ENCODE results near the gene PGAM4. TPM values are rescaled to one million over a fixed set of nuclear protein-coding genes. Genes with fewer than 3 reads are reported as not detected.

The PGAM4 gene
- total RNA-seq (not detected), polyA plus RNA-seq (not detected), total RNA-seq (0 to 0.49 (median 0) reads per million in 6 experiments)

DNA sequence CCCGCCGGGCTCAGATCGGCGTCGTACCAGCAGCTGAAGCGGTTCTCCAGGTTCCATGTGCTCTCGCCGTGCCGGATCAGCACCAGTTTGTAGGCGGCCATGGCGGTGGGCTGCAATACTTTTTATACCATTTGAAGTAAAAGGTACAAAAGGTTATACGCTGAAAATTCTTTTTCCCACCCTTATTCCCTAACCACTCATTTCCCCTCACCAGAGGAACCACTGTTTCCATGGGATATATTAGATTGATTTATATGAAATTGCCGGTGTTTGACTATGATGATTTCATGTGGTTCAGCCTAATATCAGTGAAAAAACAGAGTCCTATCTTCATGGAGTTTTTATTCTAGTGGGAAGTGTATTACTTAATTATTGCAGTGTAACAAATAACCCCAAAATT lies at the start of gene PGAM4:
Gene PGAM4, minus strand, starts transcription at position 101 of the 400 bp plus-strand sequence. Its CDS starts 0 bp downstream, at position 101.
- Mint-ChIP-seq H3K4me3 (no peak within 1 kb of the TSS), H3K36me3 (peaks cover 5 to 33% (median 7%) of the 10 kb centered on the region in 3 donors), H3K27ac (peak within 1 kb of the TSS in 1 of 10 donors; percentile 56), H3K9me3 (peaks cover 0 to 7% (median 0%) of the 10 kb centered on the region in 9 donors), H3K4me1 (peaks cover 4 to 9% (median 6%) of the 10 kb centered on the region in 4 donors), H3K27me3 (no peaks in the 10 kb centered on the region)
- no peak for ATAC-seq
- no peak for DNase-seq
- POLR2A ChIA-PET = no interaction called here

- Mint-ChIP-seq H3K36me3 (peaks cover 5 to 27% (median 7%) of the 10 kb centered on the region in 3 donors), H3K4me1 (no peaks in the 10 kb centered on the region), H3K9me3 (no peaks in the 10 kb centered on the region), H3K27ac (no peak overlapping the region), H3K4me3 (no peak overlapping the region), H3K27me3 (no peaks in the 10 kb centered on the region)
- no peak for DNase-seq
- no peak for ATAC-seq
- POLR2A ChIA-PET = no interaction called here
Observed at GRCh38 chrX:78011846-78012245, 42.4 kb upstream of the PGAM4 start.

GRCh38 chrX:77979870-77980269 lies 10.4 kb upstream of the PGAM4 start:
- Mint-ChIP-seq H3K27me3 (no peaks in the 10 kb centered on the region), H3K27ac (no peak overlapping the region), H3K36me3 (peaks cover 0 to 29% (median 11%) of the 10 kb centered on the region in 3 donors), H3K9me3 (no peaks in the 10 kb centered on the region), H3K4me1 (peaks cover 0 to 3% (median 0%) of the 10 kb centered on the region in 4 donors), H3K4me3 (no peak overlapping the region)
- ATAC-seq (no peak), DNase-seq (no peak)
- POLR2A ChIA-PET = no interaction called here

GRCh38 chrX:77977518-77977917 lies 8.1 kb upstream of the PGAM4 start:
- Mint-ChIP-seq H3K9me3 (no peaks in the 10 kb centered on the region), H3K36me3 (peaks cover 0 to 45% (median 12%) of the 10 kb centered on the region in 3 donors), H3K4me3 (no peak overlapping the region), H3K27ac (no peak overlapping the region), H3K4me1 (peaks cover 0 to 3% (median 0%) of the 10 kb centered on the region in 4 donors), H3K27me3 (no peaks in the 10 kb centered on the region)
- POLR2A ChIA-PET = no interaction called here
- DNase-seq = no peak
- no peak for ATAC-seq

DNA sequence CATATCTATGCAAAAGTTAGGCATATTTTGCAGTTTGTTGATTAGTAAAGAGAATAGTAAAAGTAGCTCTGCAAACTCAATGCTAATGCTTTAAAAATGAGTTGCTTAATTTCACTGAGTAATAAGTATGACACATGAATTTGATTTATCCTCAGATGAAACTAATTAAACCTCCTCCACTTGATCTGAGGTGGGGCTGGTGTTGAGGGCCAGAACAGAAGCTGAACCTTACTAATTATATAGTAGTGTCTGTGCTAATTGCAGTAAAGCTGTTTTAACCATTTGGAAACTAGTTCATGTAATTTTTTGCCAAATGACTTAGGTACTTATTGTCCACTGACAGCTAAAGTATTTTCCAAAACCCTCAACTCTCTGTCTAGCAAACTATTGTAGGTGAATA lies 7.7 kb upstream of the PGAM4 start:
- ATAC-seq (no peak), DNase-seq (no peak)
- no peak overlapping the region for H3K4me3 Mint-ChIP-seq
- no peak overlapping the region for H3K27ac Mint-ChIP-seq
- POLR2A ChIA-PET = no interaction called here
- H3K4me1 Mint-ChIP-seq = peaks cover 0 to 3% (median 0%) of the 10 kb centered on the region in 4 donors
- H3K36me3 Mint-ChIP-seq = peaks cover 0 to 50% (median 12%) of the 10 kb centered on the region in 3 donors
- no peaks in the 10 kb centered on the region for H3K27me3 Mint-ChIP-seq
- H3K9me3 Mint-ChIP-seq = no peaks in the 10 kb centered on the region

- H3K27ac Mint-ChIP-seq = no peak overlapping the region
- no peaks in the 10 kb centered on the region for H3K9me3 Mint-ChIP-seq
- POLR2A ChIA-PET = no interaction called here
- H3K27me3 Mint-ChIP-seq = no peaks in the 10 kb centered on the region
- no peak for ATAC-seq
- no peak overlapping the region for H3K4me3 Mint-ChIP-seq
- H3K36me3 Mint-ChIP-seq = peaks cover 0 to 54% (median 12%) of the 10 kb centered on the region in 3 donors
- H3K4me1 Mint-ChIP-seq = peaks cover 0 to 4% (median 3%) of the 10 kb centered on the region in 4 donors
- DNase-seq = no peak
Observed at GRCh38 chrX:77975755-77976154, 6.3 kb upstream of the PGAM4 start.

- no peak overlapping the region for H3K4me3 Mint-ChIP-seq
- H3K27me3 Mint-ChIP-seq = no peaks in the 10 kb centered on the region
- H3K9me3 Mint-ChIP-seq = peaks cover 0 to 7% (median 0%) of the 10 kb centered on the region in 9 donors
- POLR2A ChIA-PET = no interaction called here
- no peak overlapping the region for H3K27ac Mint-ChIP-seq
- DNase-seq = no peak
- ATAC-seq = no peak
- H3K36me3 Mint-ChIP-seq = peaks cover 4 to 21% (median 5%) of the 10 kb centered on the region in 3 donors
- peaks cover 7 to 10% (median 8%) of the 10 kb centered on the region in 4 donors for H3K4me1 Mint-ChIP-seq
Observed at GRCh38 chrX:77967631-77968030, 1.8 kb downstream of the PGAM4 start.

DNA sequence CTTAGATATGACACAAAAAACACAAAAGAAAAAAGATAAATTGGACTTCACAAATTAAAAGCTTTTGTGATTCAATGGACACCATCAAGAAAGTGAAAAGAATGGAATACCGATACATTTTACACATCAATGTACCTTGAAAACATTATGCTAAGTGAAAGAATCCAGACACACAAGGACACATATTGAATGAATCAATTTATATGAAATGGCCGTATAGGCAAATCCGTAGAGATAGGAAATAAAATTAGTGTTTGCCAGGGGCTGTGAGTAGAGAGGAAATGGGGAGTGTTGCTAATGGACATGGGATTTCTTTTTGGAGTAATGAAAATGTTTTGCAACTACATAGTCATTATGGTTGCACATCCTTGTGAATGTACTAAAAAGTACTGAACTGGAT lies 3.1 kb downstream of the PGAM4 start:
- POLR2A ChIA-PET = no interaction called here
- Mint-ChIP-seq H3K36me3 (peaks cover 4 to 17% (median 5%) of the 10 kb centered on the region in 3 donors), H3K4me1 (peaks cover 11 to 20% (median 19%) of the 10 kb centered on the region in 4 donors), H3K9me3 (peaks cover 0 to 7% (median 0%) of the 10 kb centered on the region in 9 donors), H3K4me3 (no peak overlapping the region), H3K27ac (peak overlapping the region in 1 of 10 donors; percentile 22), H3K27me3 (no peaks in the 10 kb centered on the region)
- DNase-seq (no peak), ATAC-seq (no peak)

GRCh38 chrX:77962068-77962902 lies 7.2 kb downstream of the PGAM4 start:
- Mint-ChIP-seq H3K27me3 (no peaks in the 10 kb centered on the region), H3K36me3 (peaks cover 5 to 17% (median 8%) of the 10 kb centered on the region in 3 donors), H3K9me3 (peaks cover 0 to 7% (median 0%) of the 10 kb centered on the region in 9 donors), H3K4me1 (peaks cover 10 to 34% (median 27%) of the 10 kb centered on the region in 4 donors), H3K27ac (peak overlapping the region; percentile 73 to 95 (median 88)), H3K4me3 (peak overlapping the region; percentile 63 to 89 (median 76))
- DNase-seq (peak in 3 of 10 donors; percentile 16 to 17 (median 17)), ATAC-seq (peak; percentile 69 to 86)
- POLR2A ChIA-PET = no interaction called here

- Mint-ChIP-seq H3K36me3 (peaks cover 5 to 17% (median 12%) of the 10 kb centered on the region in 3 donors), H3K9me3 (peaks cover 0 to 7% (median 0%) of the 10 kb centered on the region in 9 donors), H3K4me1 (peaks cover 10 to 32% (median 26%) of the 10 kb centered on the region in 4 donors), H3K4me3 (no peak overlapping the region), H3K27me3 (no peaks in the 10 kb centered on the region), H3K27ac (peak overlapping the region in 5 of 10 donors; percentile 2 to 68 (median 64))
- ATAC-seq = no peak
- DNase-seq = no peak
- POLR2A ChIA-PET = no interaction called here
Observed at GRCh38 chrX:77961063-77961462, 8.4 kb downstream of the PGAM4 start.

DNA sequence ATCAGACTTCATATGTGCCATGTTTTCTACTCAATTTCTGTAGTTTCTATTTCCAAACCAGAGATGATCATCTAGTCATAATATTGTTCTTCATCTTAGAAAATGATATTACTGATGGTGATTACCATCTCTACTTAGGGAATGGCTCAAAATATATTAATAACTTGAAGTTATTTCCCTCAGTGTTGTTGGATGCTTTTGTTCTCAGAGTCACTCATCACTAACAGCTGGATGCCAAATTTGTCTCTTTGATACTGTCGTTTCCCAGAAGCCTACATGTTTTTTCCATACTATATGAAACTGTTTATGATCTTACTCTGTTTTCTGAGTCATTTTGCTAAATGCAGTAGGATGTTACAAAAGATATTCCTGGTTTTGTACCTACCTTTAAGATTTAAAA lies 8.9 kb downstream of the PGAM4 start:
- H3K27ac Mint-ChIP-seq = peak overlapping the region in 2 of 10 donors; percentile 2 to 58
- no peak for DNase-seq
- H3K4me1 Mint-ChIP-seq = peaks cover 10 to 33% (median 26%) of the 10 kb centered on the region in 4 donors
- ATAC-seq = no peak
- no peaks in the 10 kb centered on the region for H3K27me3 Mint-ChIP-seq
- peaks cover under 1 to 17% (median 14%) of the 10 kb centered on the region in 3 donors for H3K36me3 Mint-ChIP-seq
- POLR2A ChIA-PET = no interaction called here
- H3K4me3 Mint-ChIP-seq = no peak overlapping the region
- H3K9me3 Mint-ChIP-seq = peaks cover 0 to 3% (median 0%) of the 10 kb centered on the region in 9 donors

- POLR2A ChIA-PET = no interaction called here
- no peaks in the 10 kb centered on the region for H3K27me3 Mint-ChIP-seq
- H3K9me3 Mint-ChIP-seq = peaks cover 0 to 3% (median 0%) of the 10 kb centered on the region in 9 donors
Observed at GRCh38 chrX:77953708-77954107, 15.7 kb downstream of the PGAM4 start.

GRCh38 chrX:77953302-77953701 lies 16.1 kb downstream of the PGAM4 start:
- peaks cover 3 to 17% (median 9%) of the 10 kb centered on the region in 4 donors for H3K4me1 Mint-ChIP-seq
- peak overlapping the region in 1 of 10 donors; percentile 6 for H3K27ac Mint-ChIP-seq
- no peak for DNase-seq
- no peak for ATAC-seq
- H3K9me3 Mint-ChIP-seq = peaks cover 0 to 3% (median 0%) of the 10 kb centered on the region in 9 donors
- H3K36me3 Mint-ChIP-seq = peaks cover 0 to 11% (median 7%) of the 10 kb centered on the region in 3 donors
- no peaks in the 10 kb centered on the region for H3K27me3 Mint-ChIP-seq
- H3K4me3 Mint-ChIP-seq = no peak overlapping the region
- POLR2A ChIA-PET = no interaction called here

More at GRCh38 chrX:77953708-77954107, 15.7 kb downstream of the PGAM4 start:
- Mint-ChIP-seq H3K27ac (peak overlapping the region in 2 of 10 donors; percentile 6 to 17), H3K4me1 (peaks cover 3 to 19% (median 10%) of the 10 kb centered on the region in 4 donors), H3K4me3 (no peak overlapping the region), H3K36me3 (peaks cover 0 to 13% (median 9%) of the 10 kb centered on the region in 3 donors)
- ATAC-seq (no peak), DNase-seq (no peak)

Measured in naive thymus-derived CD8-positive, alpha-beta T cell (primary cell).